Adrenal gland (tissue), 12 donors: ENCODE measurements around the gene NRP1. TPM values are rescaled to one million over a fixed set of nuclear protein-coding genes. Genes with fewer than 3 reads are reported as not detected.

Experiments used
- DNase-seq, 7 donors: peaks; one replicate each; pipeline ENCODE4 v3.0.0-alpha.2; 2019 to 2020
- H3K27ac ChIP-seq, 5 donors: fragments of 200-600 bp; sonication (generic) in 4 of 5; 1 replicate in 3 of 5; 2 replicates in 2 of 5; pipeline versions ENCODE4 v1.5.1 to v1.8.0; 2016 to 2020; ENCODE audit warnings: mild to moderate bottlenecking in 1 of 5
- H3K27me3 ChIP-seq: fragments of 200-600 bp; 2 replicates; pipeline ENCODE4 v1.8.0; 2021
- H3K36me3 ChIP-seq, 2 donors: fragments of 200-600 bp; replicated peaks in 1 of 2; 1 replicate in 1 of 2; 2 replicates in 1 of 2; pipeline versions ENCODE4 v1.5.1 to v1.8.0; 2018 to 2022
- H3K4me1 ChIP-seq, 2 donors: fragments of 200-600 bp; replicated peaks in 1 of 2; 1 replicate in 1 of 2; 2 replicates in 1 of 2; pipeline versions ENCODE4 v1.5.1 to v1.8.0; 2018 to 2021
- H3K4me3 ChIP-seq, 4 donors: fragments of 200-600 bp; sonication (generic) in 3 of 4; one replicate each; pipeline ENCODE4 v1.5.1; 2016 to 2018
- H3K9me3 ChIP-seq, 3 donors: fragments of 200-600 bp; sonication (generic) in 1 of 3; replicated peaks in 1 of 3; 1 replicate in 2 of 3; 2 replicates in 1 of 3; pipeline versions ENCODE4 v1.5.1 to v1.8.0; 2016 to 2021
- CTCF ChIP-seq, 6 experiments: fragments of 450-650 bp in 4 of 6; fragments of 200-600 bp in 2 of 6; sonication (generic) in 1 of 6; IDR thresholded peaks; 1 replicate in 5 of 6; 2 replicates in 1 of 6; pipeline versions ENCODE4 v1.5.1 to v1.8.0; 2016 to 2021; ENCODE audit warnings: antibody characterized with exemption in 6 of 6, mild to moderate bottlenecking in 2 of 6, moderate library complexity in 1 of 6
- POLR2A ChIP-seq, 2 donors: fragments of 450-650 bp; IDR thresholded peaks; one replicate each; pipeline ENCODE4 v1.6.1; 2017; ENCODE audit warnings: antibody characterized with exemption in 2 of 2, mild to moderate bottlenecking in 2 of 2, moderate library complexity in 1 of 2
- WGBS, 4 donors: extraction: QIAGEN DNeasy Blood & Tissue Kit in 2 of 4; methylation state at CpG; one replicate each; pipeline versions ENCODE4 v1.1.5 to v1.1.7; 2013 to 2017; 5-methylcytosine and 5-hydroxymethylcytosine counted together
- intact Hi-C, 2 donors: fragments of 100-400 bp; cut with DNase I; formaldehyde crosslinking; loops; one replicate each; pipeline versions ENCODE4 v1.14.1 to v1.15.0; 2022 to 2023
- polyA plus RNA-seq, 3 donors: library from polyadenylated mRNA; stranded (reverse); fragments of 200-250 nt in 2 of 3; fragments of 350-450 nt in 1 of 3; fragmentation: Illumina TruSeq in 1 of 3; extraction: RNeasy Lipid Tissue Mini Kit (QIAGEN cat#74804) in 1 of 3; gene quantifications; one replicate each; pipeline ENCODE4 v1.2.3, GENCODE V29; 2013 to 2014
- total RNA-seq, 9 donors: library from RNA; depleted of rRNA in 4 of 9; stranded (reverse); fragments of >200 nt in 4 of 9; fragments of 120-200 nt in 1 of 9; fragmentation: NEBNext Ultra II Directional in 1 of 9; extraction: Animal tissue kit (Norgen Biotek cat#: 25700) in 1 of 9; gene quantifications; one replicate each; pipeline versions ENCODE4 v1.1.0 to v1.2.4, GENCODE V29; 2013 to 2023
- donor health status: healthy with polysubstance abuse.
- donor health status: Bipolar disorder and iron deficiency.
- donor health status: DM: yes; HTN: yes; CAD: no.
- donor health status: DM: no; HTN: no; CAD: no.
- donor health status: DM: no; HTN: no; CAD: no.
- donor health status: DM: yes; HTN: yes; CAD: no.

NRP1 gene
- total and polyA plus RNA-seq, 12 donors, result 20.2 to 151 (median 92.1) TPM

GRCh38 chr10:33240258-33240657 is 94.2 kb downstream of the NRP1 start:
- WGBS, 4 donors, result 85 to 96% (median 91%) methylated on average over 2 of the region's 2 CpGs
- intact Hi-C loops, result no loop called here
- no peak for DNase-seq
- Histone ChIP-seq H3K27ac (no peak overlapping the region), H3K4me3 (no peak overlapping the region), H3K36me3 (peaks cover 0 to 9% of the 10 kb centered on the region in 2 donors), H3K27me3 (no peaks in the 10 kb centered on the region), H3K4me1 (peaks cover 0 to 8% of the 10 kb centered on the region in 2 donors), H3K9me3 (no peaks in the 10 kb centered on the region)
- no peak for TF ChIP-seq CTCF (IDR thresholded peaks at IDR 0.05)
- TF ChIP-seq POLR2A (IDR thresholded peaks at IDR 0.05), result no peak

- DNase-seq, result no peak
- TF ChIP-seq CTCF (IDR thresholded peaks at IDR 0.05) (no peak), POLR2A (IDR thresholded peaks at IDR 0.05) (no peak)
- 90 to 100% (median 91%) methylated on average over 2 of the region's 2 CpGs for WGBS, 4 donors
- Histone ChIP-seq H3K27me3 (no peaks in the 10 kb centered on the region), H3K27ac (no peak overlapping the region), H3K36me3 (peaks cover 0 to 9% of the 10 kb centered on the region in 2 donors), H3K4me3 (no peak overlapping the region), H3K4me1 (peaks cover 3 to 14% of the 10 kb centered on the region in 2 donors), H3K9me3 (no peaks in the 10 kb centered on the region)
- intact Hi-C loops, result no loop called here
Observed at GRCh38 chr10:33239257-33239656, 95.2 kb downstream of the NRP1 start.

- peaks cover 4 to 20% of the 10 kb centered on the region in 2 donors for H3K4me1 ChIP-seq
- 87 to 100% (median 96%) methylated on average over 3 of the region's 3 CpGs for WGBS, 4 donors
- H3K36me3 ChIP-seq, result peaks cover 0 to 9% of the 10 kb centered on the region in 2 donors
- no peak for DNase-seq
- no peak overlapping the region for H3K4me3 ChIP-seq
- intact Hi-C loops, result no loop called here
- H3K27me3 ChIP-seq, result no peaks in the 10 kb centered on the region
- H3K9me3 ChIP-seq, result no peaks in the 10 kb centered on the region
- no peak overlapping the region for H3K27ac ChIP-seq
- TF ChIP-seq POLR2A (IDR thresholded peaks at IDR 0.05), result no peak
- no peak for TF ChIP-seq CTCF (IDR thresholded peaks at IDR 0.05)
Observed at GRCh38 chr10:33238643-33239042, 95.8 kb downstream of the NRP1 start.

GRCh38 chr10:33237736-33238624 is 96.5 kb downstream of the NRP1 start:
- TF ChIP-seq CTCF (IDR thresholded peaks at IDR 0.05), result no peak
- TF ChIP-seq POLR2A (IDR thresholded peaks at IDR 0.05), result no peak
- H3K4me3 ChIP-seq, result no peak overlapping the region
- peaks cover 4 to 20% of the 10 kb centered on the region in 2 donors for H3K4me1 ChIP-seq
- H3K36me3 ChIP-seq, result peaks cover 0 to 9% of the 10 kb centered on the region in 2 donors
- 95 to 98% (median 97%) methylated on average over 8 of the region's 8 CpGs for WGBS, 4 donors
- H3K27me3 ChIP-seq, result no peaks in the 10 kb centered on the region
- intact Hi-C loops, result no loop called here
- H3K9me3 ChIP-seq, result no peaks in the 10 kb centered on the region
- DNase-seq, result no peak
- no peak overlapping the region for H3K27ac ChIP-seq
